Lower leg skin (tissue), 4 donors: ENCODE measurements around the gene PRR35. TPM values are rescaled to one million over a fixed set of nuclear protein-coding genes. Genes with fewer than 3 reads are reported as not detected.

Source experiments
- DNase-seq, 2 donors: peaks; one replicate each; pipeline ENCODE4 v3.0.0-alpha.2; 2019; ENCODE audit warnings: low spot score in 2 of 2
- H3K4me3 ChIP-seq: fragments of 200-600 bp; sonication (generic); 2 replicates; pipeline ENCODE4 v1.5.1; 2017; ENCODE audit warnings: mild to moderate bottlenecking, low read depth; ENCODE audit not compliant: poor library complexity, severe bottlenecking
- CTCF ChIP-seq, 3 donors: fragments of 450-650 bp; IDR thresholded peaks; one replicate each; pipeline ENCODE4 v1.5.1; 2016; ENCODE audit warnings: antibody characterized with exemption in 3 of 3, mild to moderate bottlenecking in 3 of 3, moderate library complexity in 2 of 3
- POLR2A ChIP-seq, 2 donors: fragments of 450-650 bp; IDR thresholded peaks; one replicate each; pipeline ENCODE4 v1.6.1; 2016 to 2017; ENCODE audit warnings: antibody characterized with exemption in 2 of 2, mild to moderate bottlenecking in 1 of 2, moderate library complexity in 1 of 2
- WGBS, 2 donors: methylation state at CpG; one replicate each; pipeline ENCODE4 v1.1.5; 2018; 5-methylcytosine and 5-hydroxymethylcytosine counted together
- intact Hi-C: fragments of 100-400 bp; cut with DNase I; formaldehyde crosslinking; loops from one replicate; pipeline ENCODE4 v1.15.0; 2023; ENCODE audit warnings: low total_unique reads
- total RNA-seq, 4 donors: library from RNA; depleted of rRNA; stranded (reverse); fragments of >200 nt; gene quantifications; one replicate each; pipeline ENCODE4 v1.1.0, GENCODE V29; 2016

Gene PRR35
- total RNA-seq, 4 donors from 2014 or later, result not detected

GRCh38 chr16:526181-527014 is 33.8 kb upstream of the PRR35 start:
- no peak for TF ChIP-seq POLR2A (IDR thresholded peaks at IDR 0.05)
- TF ChIP-seq CTCF (IDR thresholded peaks at IDR 0.05), result no peak
- 5 to 9% methylated on average over 12 to 25 of the region's 26 CpGs for WGBS, 2 donors
- intact Hi-C loops, result no loop called here
- peak overlapping the region; percentile 64 for H3K4me3 ChIP-seq
- DNase-seq, result no peak

DNA sequence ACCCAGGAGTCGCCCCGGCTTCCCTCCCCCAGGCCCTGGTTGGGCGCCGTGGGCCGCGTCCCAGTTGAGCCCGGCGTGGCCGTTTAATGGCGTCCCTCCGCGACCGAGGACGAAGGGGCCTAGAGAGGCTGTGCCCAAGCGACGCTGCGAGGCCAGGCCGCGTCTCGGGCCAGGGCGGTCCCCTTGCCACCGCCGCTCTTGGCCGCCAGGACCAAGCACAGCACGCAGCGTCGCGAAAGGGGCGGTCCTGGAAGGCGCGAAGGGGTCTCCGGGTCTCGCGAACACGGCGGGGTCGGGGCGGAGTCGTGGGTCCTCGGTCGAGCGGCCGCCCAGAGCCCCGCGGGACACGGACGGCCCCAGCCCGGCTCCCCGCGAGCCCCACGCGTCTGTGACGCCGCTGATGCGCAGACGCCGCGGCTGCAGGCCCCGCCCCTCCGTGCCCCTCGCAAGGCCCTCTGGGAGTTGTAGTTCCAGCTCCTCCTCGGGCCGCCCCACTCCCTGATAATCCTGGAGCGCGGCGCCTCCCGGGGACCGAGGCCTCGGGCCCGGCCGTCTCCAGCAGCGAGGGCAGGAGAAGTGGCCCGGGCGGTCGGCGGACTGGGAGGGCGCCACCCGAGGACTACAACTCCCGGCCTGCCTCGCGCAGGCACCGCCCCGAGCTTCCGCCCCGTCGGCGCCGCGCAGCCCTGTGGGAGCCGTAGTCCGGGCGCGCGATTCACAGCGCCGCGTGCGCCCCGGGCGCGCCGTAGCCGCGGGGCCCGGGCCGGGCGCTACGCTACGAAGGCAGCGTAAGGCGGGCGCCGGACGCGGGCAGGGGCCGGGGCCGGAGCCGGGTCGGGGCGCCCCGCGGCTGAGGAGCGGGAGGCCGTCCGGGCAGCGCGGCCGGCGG is 32.9 kb upstream of the PRR35 start, which contains the start of gene CAPN15:
CAPN15 (plus strand) TSS at position 698 of the 889 bp plus-strand sequence. CDS start 19,127 bp downstream, outside the sequence.
- 0 to 1% methylated on average over 56 to 72 of the region's 129 CpGs for WGBS, 2 donors
- peak; percentile 67 to 97 for DNase-seq
- peak in 1 of 3 donors; percentile 13 for TF ChIP-seq CTCF (IDR thresholded peaks at IDR 0.05)
- TF ChIP-seq POLR2A (IDR thresholded peaks at IDR 0.05), result no peak
- peak within 1 kb of the TSS; percentile 64 for H3K4me3 ChIP-seq
- intact Hi-C loops, result no loop called here

DNA sequence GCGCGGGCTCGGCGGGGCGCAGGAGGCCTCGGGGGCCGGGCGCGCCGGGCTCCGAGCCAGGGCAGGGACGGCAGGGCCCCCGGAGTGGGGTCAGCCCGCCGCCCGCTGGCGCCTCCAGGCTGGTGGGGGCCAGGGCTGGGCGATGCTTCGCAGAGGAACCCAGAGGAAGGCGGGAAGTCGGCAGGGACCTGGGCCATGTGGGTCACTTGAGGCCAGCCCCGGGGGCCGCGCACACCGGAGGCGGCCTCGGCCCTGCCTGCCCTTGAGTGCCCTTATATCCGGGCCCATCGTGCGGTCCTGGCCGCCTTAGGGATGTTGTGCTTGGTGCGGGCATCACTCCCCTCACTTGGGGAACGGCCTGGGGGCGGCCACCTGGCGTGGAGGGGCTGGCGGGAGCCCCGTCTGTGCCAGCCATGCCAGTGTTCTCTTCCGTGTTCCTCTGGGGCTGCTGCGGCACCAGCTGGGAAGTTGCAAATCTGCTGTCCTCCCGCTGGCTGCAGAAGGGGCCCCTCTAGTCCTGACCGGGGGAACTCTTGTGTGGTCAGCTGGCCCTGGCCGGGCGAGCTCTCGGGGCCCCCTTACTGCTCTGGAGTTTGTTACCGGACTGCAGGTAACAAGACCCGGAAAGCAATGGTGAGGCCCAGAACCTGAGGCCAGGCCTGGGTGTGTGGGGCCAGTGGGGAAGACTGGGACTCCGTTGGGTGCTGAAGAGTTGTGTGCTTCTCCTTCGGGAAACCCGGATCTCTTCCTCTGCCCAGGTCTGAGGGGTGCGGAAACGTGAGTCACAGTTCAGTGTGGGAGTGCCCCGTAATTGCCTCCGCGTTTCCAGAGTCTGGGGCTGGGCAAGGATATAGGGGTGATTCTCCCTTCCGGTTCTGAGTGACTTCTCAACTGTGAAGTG is 31.8 kb upstream of the PRR35 start:
- intact Hi-C loops, result no loop called here
- TF ChIP-seq CTCF (IDR thresholded peaks at IDR 0.05) (no peak), POLR2A (IDR thresholded peaks at IDR 0.05) (no peak)
- WGBS, 2 donors, result 1 to 8% methylated on average over 10 to 11 of the region's 55 CpGs
- peak; percentile 55 to 91 for DNase-seq
- H3K4me3 ChIP-seq, result peak overlapping the region; percentile 48

DNA sequence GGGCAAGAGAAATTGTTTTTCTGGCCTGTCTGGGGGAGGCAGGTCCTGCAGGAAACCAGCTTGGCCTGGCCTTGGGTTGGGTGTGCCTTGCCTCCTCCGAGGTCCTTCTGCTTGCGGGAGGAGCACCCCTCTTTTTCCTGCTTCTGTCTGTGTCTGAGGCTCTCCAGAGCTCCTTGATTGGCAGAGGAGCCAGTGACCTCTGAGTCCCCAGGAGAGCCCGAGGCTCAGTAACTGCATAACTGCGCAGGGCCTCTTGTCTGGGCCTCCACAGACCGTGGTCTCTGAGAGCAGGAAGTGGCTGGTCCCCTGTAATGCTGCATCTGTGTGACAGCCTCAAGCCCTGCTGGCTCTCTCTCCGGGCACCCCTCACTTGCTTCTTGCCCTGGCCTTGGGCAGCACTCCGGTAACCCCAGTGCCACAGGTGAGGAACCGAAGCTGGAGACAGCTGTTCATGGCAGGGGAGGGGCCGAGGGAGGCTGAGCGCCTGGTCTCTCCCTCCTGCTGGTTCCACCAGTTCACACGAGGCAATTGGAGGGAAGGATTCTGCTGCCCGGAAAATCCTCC is 31.1 kb upstream of the PRR35 start:
- DNase-seq, result no peak
- intact Hi-C loops, result no loop called here
- TF ChIP-seq POLR2A (IDR thresholded peaks at IDR 0.05), result no peak
- TF ChIP-seq CTCF (IDR thresholded peaks at IDR 0.05), result no peak
- H3K4me3 ChIP-seq, result peak overlapping the region; percentile 48
- 24 to 32% methylated on average over 11 to 12 of the region's 12 CpGs for whole genome bisulfite sequencing, 2 donors
